G401 (cell line): ENCODE data around the gene LSM4. TPM values are rescaled to one million over a fixed set of nuclear protein-coding genes. Genes with fewer than 3 reads are reported as not detected.
"Not testable (repeated sequence)": the region's sequence is repeated elsewhere in the genome, so short reads cannot be mapped to it uniquely, and the experiment has no call there.

Source experiments
- DNase-seq: peaks from one replicate; pipeline ENCODE4 v3.0.0-alpha.2; 2015; ENCODE audit warnings: low spot score
- in situ Hi-C: cut with HindIII; loops from 2 replicates; pipeline ENCODE4 v1.10.0; 2016; ENCODE audit warnings: low sequenced_read_pairs, mixed read lengths
- total RNA-seq: library from RNA; depleted of rRNA; stranded (reverse); fragments of >200 nt; shearing (Covaris generic); gene quantifications from 2 replicates; pipeline ENCODE4 v1.2.3, GENCODE V29; 2014; rRNA removed

LSM4 gene
- total RNA-seq, result 539 and 749 TPM in 2 replicates

GRCh38 chr19:18322759-18323460 is at the start of gene LSM4:
LSM4 (minus strand) TSS chr19:18323076; CDS start chr19:18323020, 56 bp downstream.
- peak; percentile 98 for DNase-seq
- in situ Hi-C loops, result no loop called here

- DNase-seq, result no peak
- in situ Hi-C loops, result no loop called here
These were observed 45.8 kb upstream of the LSM4 start for GRCh38 chr19:18368504-18369222.

GRCh38 chr19:18366021-18366435 is 43.2 kb upstream of the LSM4 start:
- no peak for DNase-seq
- in situ Hi-C loops, result no loop called here

- peak; percentile 56 for DNase-seq
- in situ Hi-C loops, result no loop called here
These were observed 42.1 kb upstream of the LSM4 start for GRCh38 chr19:18364826-18365528.

- in situ Hi-C loops, DNase-seq: not testable (repeated sequence)
These were observed 41.5 kb upstream of the LSM4 start for GRCh38 chr19:18364277-18364825.

- in situ Hi-C loops, result no loop called here
These were observed 40.9 kb upstream of the LSM4 start for GRCh38 chr19:18363787-18364186.

GRCh38 chr19:18362934-18363542 is 40.2 kb upstream of the LSM4 start:
- no peak for DNase-seq
- in situ Hi-C loops, result no loop called here

More at GRCh38 chr19:18363787-18364186, 40.9 kb upstream of the LSM4 start:
- no peak for DNase-seq

GRCh38 chr19:18361646-18362045 is 38.8 kb upstream of the LSM4 start:
- DNase-seq, result no peak
- in situ Hi-C loops, result no loop called here

- in situ Hi-C loops, result no loop called here
- DNase-seq, result no peak
These were observed 34.2 kb upstream of the LSM4 start for GRCh38 chr19:18357041-18357440.

GRCh38 chr19:18354743-18355142 is 31.9 kb upstream of the LSM4 start:
- in situ Hi-C loops, DNase-seq: not testable (repeated sequence)

- DNase-seq, result no peak
- in situ Hi-C loops, result no loop called here
These were observed 30.6 kb upstream of the LSM4 start for GRCh38 chr19:18353378-18354005.

- in situ Hi-C loops, result no loop called here
- no peak for DNase-seq
These were observed 28.7 kb upstream of the LSM4 start for GRCh38 chr19:18351544-18351943.

- in situ Hi-C loops, result no loop called here
- DNase-seq, result no peak
These were observed 27.6 kb upstream of the LSM4 start for GRCh38 chr19:18350490-18350889.

GRCh38 chr19:18349524-18350128 is 26.8 kb upstream of the LSM4 start:
- in situ Hi-C loops, result no loop called here
- peak; percentile 40 for DNase-seq

- DNase-seq, in situ Hi-C loops: not testable (repeated sequence)
These were observed 26.0 kb upstream of the LSM4 start for GRCh38 chr19:18348818-18349339.

GRCh38 chr19:18348171-18348570 is 25.3 kb upstream of the LSM4 start:
- in situ Hi-C loops, result no loop called here
- DNase-seq, result no peak

- DNase-seq, result no peak
- in situ Hi-C loops, result no loop called here
These were observed 23.2 kb upstream of the LSM4 start for GRCh38 chr19:18346091-18346490.

- DNase-seq, result no peak
- in situ Hi-C loops, result no loop called here
These were observed 22.4 kb upstream of the LSM4 start for GRCh38 chr19:18345296-18345695.
